Measurements from ENCODE around the gene KCTD16.

KCTD16 gene

GRCh38 chr5:144472221-144472620 lies 301.5 kb downstream of the KCTD16 start:
- no peaks in the 10 kb centered on the region for H3K27me3 ChIP-seq (ENCODE audit: control insufficient read depth in 5 of 5, insufficient read depth in 4 of 5, low read length in 5 of 5)
- H3K9me3 ChIP-seq (ENCODE audit: control insufficient read depth in 5 of 5, low read length in 5 of 5), result no peaks in the 10 kb centered on the region
- H3K9ac ChIP-seq (ENCODE audit: low read length in 5 of 5), result no peak overlapping the region
- no peak overlapping the region for H3K27ac ChIP-seq (ENCODE audit: low read depth, low read length)
- no peak overlapping the region for H3K4me3 ChIP-seq (ENCODE audit: low read depth in 1 of 5, low read length in 5 of 5)
- H3K36me3 ChIP-seq (ENCODE audit: control insufficient read depth in 5 of 5, insufficient read depth in 5 of 5, low read length in 5 of 5), result no peaks in the 10 kb centered on the region
- peaks cover 0 to 7% (median 4%) of the 10 kb centered on the region in 5 donors for H3K4me1 ChIP-seq (ENCODE audit: control insufficient read depth in 5 of 5, insufficient read depth in 5 of 5, low read length in 5 of 5)

DNA sequence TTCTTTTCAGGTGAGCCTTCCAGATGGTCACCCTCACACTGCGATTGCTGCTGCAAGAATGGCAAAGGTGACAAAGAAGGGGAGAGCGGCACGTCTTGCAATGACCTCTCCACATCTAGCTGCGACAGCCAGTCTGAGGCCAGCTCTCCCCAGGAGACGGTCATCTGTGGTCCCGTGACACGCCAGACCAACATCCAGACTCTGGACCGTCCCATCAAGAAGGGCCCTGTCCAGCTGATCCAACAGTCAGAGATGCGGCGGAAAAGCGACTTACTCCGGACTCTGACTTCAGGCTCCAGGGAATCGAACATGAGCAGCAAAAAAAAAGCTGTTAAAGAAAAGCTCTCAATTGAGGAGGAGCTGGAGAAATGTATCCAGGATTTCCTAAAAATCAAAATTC lies 303.0 kb downstream of the KCTD16 start:
- no peak overlapping the region for H3K9ac ChIP-seq (ENCODE audit: low read length in 5 of 5)
- no peaks in the 10 kb centered on the region for H3K27me3 ChIP-seq (ENCODE audit: control insufficient read depth in 5 of 5, insufficient read depth in 4 of 5, low read length in 5 of 5)
- no peak overlapping the region for H3K27ac ChIP-seq (ENCODE audit: low read depth, low read length)
- no peaks in the 10 kb centered on the region for H3K36me3 ChIP-seq (ENCODE audit: control insufficient read depth in 5 of 5, insufficient read depth in 5 of 5, low read length in 5 of 5)
- no peaks in the 10 kb centered on the region for H3K9me3 ChIP-seq (ENCODE audit: control insufficient read depth in 5 of 5, low read length in 5 of 5)
- no peaks in the 10 kb centered on the region for H3K4me1 ChIP-seq (ENCODE audit: control insufficient read depth in 5 of 5, insufficient read depth in 5 of 5, low read length in 5 of 5)
- H3K4me3 ChIP-seq (ENCODE audit: low read depth in 1 of 5, low read length in 5 of 5), result no peak overlapping the region

GRCh38 chr5:144478565-144478964 lies 307.9 kb downstream of the KCTD16 start:
- H3K27ac ChIP-seq (ENCODE audit: low read depth, low read length), result no peak overlapping the region
- H3K9ac ChIP-seq (ENCODE audit: low read length in 5 of 5), result no peak overlapping the region
- H3K9me3 ChIP-seq (ENCODE audit: control insufficient read depth in 5 of 5, low read length in 5 of 5), result no peaks in the 10 kb centered on the region
- H3K27me3 ChIP-seq (ENCODE audit: control insufficient read depth in 5 of 5, insufficient read depth in 4 of 5, low read length in 5 of 5), result no peaks in the 10 kb centered on the region
- H3K4me1 ChIP-seq (ENCODE audit: control insufficient read depth in 5 of 5, insufficient read depth in 5 of 5, low read length in 5 of 5), result no peaks in the 10 kb centered on the region
- no peak overlapping the region for H3K4me3 ChIP-seq (ENCODE audit: low read depth in 1 of 5, low read length in 5 of 5)
- no peaks in the 10 kb centered on the region for H3K36me3 ChIP-seq (ENCODE audit: control insufficient read depth in 5 of 5, insufficient read depth in 5 of 5, low read length in 5 of 5)

- no peaks in the 10 kb centered on the region for H3K4me1 ChIP-seq (ENCODE audit: control insufficient read depth in 5 of 5, insufficient read depth in 5 of 5, low read length in 5 of 5)
- H3K36me3 ChIP-seq (ENCODE audit: control insufficient read depth in 5 of 5, insufficient read depth in 5 of 5, low read length in 5 of 5), result no peaks in the 10 kb centered on the region
- H3K4me3 ChIP-seq (ENCODE audit: low read depth in 1 of 5, low read length in 5 of 5), result no peak overlapping the region
- H3K9ac ChIP-seq (ENCODE audit: low read length in 5 of 5), result no peak overlapping the region
- H3K9me3 ChIP-seq (ENCODE audit: control insufficient read depth in 5 of 5, low read length in 5 of 5), result no peaks in the 10 kb centered on the region
- H3K27ac ChIP-seq (ENCODE audit: low read depth, low read length), result no peak overlapping the region
- no peaks in the 10 kb centered on the region for H3K27me3 ChIP-seq (ENCODE audit: control insufficient read depth in 5 of 5, insufficient read depth in 4 of 5, low read length in 5 of 5)
Observed at GRCh38 chr5:144481861-144482260, 311.2 kb downstream of the KCTD16 start.

DNA sequence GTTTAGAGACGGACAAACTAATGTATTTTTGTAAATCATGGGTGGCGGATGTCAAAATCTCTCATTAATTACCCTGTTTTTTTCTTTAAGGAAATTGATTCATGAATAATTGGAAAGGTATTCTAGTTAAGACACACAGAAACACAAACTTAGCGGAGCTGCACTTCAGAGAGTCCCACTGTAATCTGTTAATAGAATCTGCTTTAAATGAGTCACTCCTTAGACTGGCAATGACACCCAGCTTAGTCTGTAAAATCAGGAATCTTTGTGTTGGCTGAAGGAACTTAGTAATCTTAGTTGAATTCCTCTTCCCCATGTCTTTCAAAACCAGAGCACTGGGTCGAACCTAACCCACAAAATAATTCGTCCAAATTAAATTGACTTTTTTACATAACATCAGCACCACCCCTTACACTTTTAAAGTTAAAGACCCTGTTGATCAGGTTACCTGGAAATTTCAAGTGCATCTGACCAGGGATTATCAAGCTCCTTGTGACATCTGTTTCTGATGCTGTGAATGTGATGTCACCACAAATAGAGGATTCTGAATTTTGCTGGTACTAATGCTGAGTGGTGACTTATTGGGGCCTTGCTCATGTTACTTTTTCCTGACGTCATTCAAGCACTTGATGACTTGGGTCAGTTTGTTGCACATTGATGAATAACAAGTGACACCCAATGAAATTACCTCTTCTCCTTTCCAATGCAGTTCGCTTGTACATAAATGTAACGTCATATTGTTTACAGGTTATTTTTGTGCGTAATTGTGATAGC lies 313.6 kb downstream of the KCTD16 start:
- no peak overlapping the region for H3K27ac ChIP-seq (ENCODE audit: low read depth, low read length)
- no peaks in the 10 kb centered on the region for H3K4me1 ChIP-seq (ENCODE audit: control insufficient read depth in 5 of 5, insufficient read depth in 5 of 5, low read length in 5 of 5)
- H3K36me3 ChIP-seq (ENCODE audit: control insufficient read depth in 5 of 5, insufficient read depth in 5 of 5, low read length in 5 of 5), result no peaks in the 10 kb centered on the region
- H3K4me3 ChIP-seq (ENCODE audit: low read depth in 1 of 5, low read length in 5 of 5), result no peak overlapping the region
- H3K9me3 ChIP-seq (ENCODE audit: control insufficient read depth in 5 of 5, low read length in 5 of 5), result peaks cover 0 to 3% (median 0%) of the 10 kb centered on the region in 5 donors
- H3K27me3 ChIP-seq (ENCODE audit: control insufficient read depth in 5 of 5, insufficient read depth in 4 of 5, low read length in 5 of 5), result no peaks in the 10 kb centered on the region
- H3K9ac ChIP-seq (ENCODE audit: low read length in 5 of 5), result no peak overlapping the region

GRCh38 chr5:144485540-144485939 lies 314.9 kb downstream of the KCTD16 start:
- Histone ChIP-seq H3K9me3 (ENCODE audit: control insufficient read depth in 5 of 5, low read length in 5 of 5) (peaks cover 0 to 8% (median 0%) of the 10 kb centered on the region in 5 donors), H3K4me3 (ENCODE audit: low read depth in 1 of 5, low read length in 5 of 5) (no peak overlapping the region), H3K36me3 (ENCODE audit: control insufficient read depth in 5 of 5, insufficient read depth in 5 of 5, low read length in 5 of 5) (no peaks in the 10 kb centered on the region), H3K27me3 (ENCODE audit: control insufficient read depth in 5 of 5, insufficient read depth in 4 of 5, low read length in 5 of 5) (no peaks in the 10 kb centered on the region), H3K27ac (ENCODE audit: low read depth, low read length) (no peak overlapping the region), H3K4me1 (ENCODE audit: control insufficient read depth in 5 of 5, insufficient read depth in 5 of 5, low read length in 5 of 5) (no peaks in the 10 kb centered on the region), H3K9ac (ENCODE audit: low read length in 5 of 5) (no peak overlapping the region)

DNA sequence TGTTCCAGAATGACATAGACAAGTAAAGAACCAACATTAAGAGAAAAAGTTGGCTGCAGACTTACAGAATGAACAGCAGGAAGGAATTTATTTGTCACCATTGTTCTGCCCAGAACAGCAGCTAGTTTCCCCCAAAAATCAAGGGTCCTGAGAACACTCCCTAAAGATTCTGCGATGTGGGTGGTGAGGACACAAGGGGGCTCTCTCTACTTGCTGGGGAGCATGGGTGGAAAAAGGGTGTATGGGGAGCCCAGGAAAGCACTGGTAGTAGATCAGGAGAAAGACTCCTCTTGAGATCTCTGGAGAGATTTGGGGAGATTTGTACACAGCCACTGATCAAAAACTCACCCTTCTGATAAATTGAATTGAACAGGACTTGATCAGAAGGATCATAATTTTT lies 316.5 kb downstream of the KCTD16 start:
- Histone ChIP-seq H3K9ac (ENCODE audit: low read length in 5 of 5) (no peak overlapping the region), H3K36me3 (ENCODE audit: control insufficient read depth in 5 of 5, insufficient read depth in 5 of 5, low read length in 5 of 5) (no peaks in the 10 kb centered on the region), H3K27ac (ENCODE audit: low read depth, low read length) (no peak overlapping the region), H3K4me1 (ENCODE audit: control insufficient read depth in 5 of 5, insufficient read depth in 5 of 5, low read length in 5 of 5) (no peaks in the 10 kb centered on the region), H3K27me3 (ENCODE audit: control insufficient read depth in 5 of 5, insufficient read depth in 4 of 5, low read length in 5 of 5) (no peaks in the 10 kb centered on the region), H3K4me3 (ENCODE audit: low read depth in 1 of 5, low read length in 5 of 5) (no peak overlapping the region), H3K9me3 (ENCODE audit: control insufficient read depth in 5 of 5, low read length in 5 of 5) (peaks cover 0 to 8% (median 0%) of the 10 kb centered on the region in 5 donors)

- Histone ChIP-seq H3K27ac (ENCODE audit: low read depth, low read length) (no peak overlapping the region), H3K4me1 (ENCODE audit: control insufficient read depth in 5 of 5, insufficient read depth in 5 of 5, low read length in 5 of 5) (no peaks in the 10 kb centered on the region), H3K4me3 (ENCODE audit: low read depth in 1 of 5, low read length in 5 of 5) (no peak overlapping the region), H3K27me3 (ENCODE audit: control insufficient read depth in 5 of 5, insufficient read depth in 4 of 5, low read length in 5 of 5) (no peaks in the 10 kb centered on the region), H3K36me3 (ENCODE audit: control insufficient read depth in 5 of 5, insufficient read depth in 5 of 5, low read length in 5 of 5) (no peaks in the 10 kb centered on the region), H3K9ac (ENCODE audit: low read length in 5 of 5) (no peak overlapping the region), H3K9me3 (ENCODE audit: control insufficient read depth in 5 of 5, low read length in 5 of 5) (peaks cover 0 to 8% (median 0%) of the 10 kb centered on the region in 5 donors)
Observed at GRCh38 chr5:144487761-144488160, 317.1 kb downstream of the KCTD16 start.

DNA sequence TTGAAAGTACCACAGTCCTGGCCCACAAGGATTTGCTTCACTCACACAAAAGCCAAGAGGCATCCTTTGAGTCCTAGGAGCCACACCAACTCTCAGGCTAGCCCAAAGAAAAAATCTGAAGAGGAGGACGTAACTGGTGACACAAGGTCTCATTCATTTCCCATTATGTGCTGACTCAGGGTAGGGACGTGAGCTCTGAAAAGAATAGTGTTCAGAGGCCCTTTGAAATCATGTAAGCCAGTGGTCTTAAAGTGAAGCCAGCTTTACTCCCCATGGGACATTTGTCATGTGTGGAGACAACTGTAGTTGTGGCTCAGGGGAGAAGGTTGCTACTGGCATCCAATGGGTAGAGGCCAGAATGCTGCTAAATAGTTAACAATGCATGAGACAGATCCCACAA lies 332.4 kb downstream of the KCTD16 start:
- Histone ChIP-seq H3K9me3 (ENCODE audit: control insufficient read depth in 5 of 5, low read length in 5 of 5) (peaks cover 0 to 3% (median 0%) of the 10 kb centered on the region in 5 donors), H3K27me3 (ENCODE audit: control insufficient read depth in 5 of 5, insufficient read depth in 4 of 5, low read length in 5 of 5) (no peaks in the 10 kb centered on the region), H3K4me3 (ENCODE audit: low read depth in 1 of 5, low read length in 5 of 5) (no peak overlapping the region), H3K9ac (ENCODE audit: low read length in 5 of 5) (no peak overlapping the region), H3K36me3 (ENCODE audit: control insufficient read depth in 5 of 5, insufficient read depth in 5 of 5, low read length in 5 of 5) (no peaks in the 10 kb centered on the region), H3K4me1 (ENCODE audit: control insufficient read depth in 5 of 5, insufficient read depth in 5 of 5, low read length in 5 of 5) (peaks cover 0 to 4% (median 0%) of the 10 kb centered on the region in 5 donors), H3K27ac (ENCODE audit: low read depth, low read length) (no peak overlapping the region)

DNA sequence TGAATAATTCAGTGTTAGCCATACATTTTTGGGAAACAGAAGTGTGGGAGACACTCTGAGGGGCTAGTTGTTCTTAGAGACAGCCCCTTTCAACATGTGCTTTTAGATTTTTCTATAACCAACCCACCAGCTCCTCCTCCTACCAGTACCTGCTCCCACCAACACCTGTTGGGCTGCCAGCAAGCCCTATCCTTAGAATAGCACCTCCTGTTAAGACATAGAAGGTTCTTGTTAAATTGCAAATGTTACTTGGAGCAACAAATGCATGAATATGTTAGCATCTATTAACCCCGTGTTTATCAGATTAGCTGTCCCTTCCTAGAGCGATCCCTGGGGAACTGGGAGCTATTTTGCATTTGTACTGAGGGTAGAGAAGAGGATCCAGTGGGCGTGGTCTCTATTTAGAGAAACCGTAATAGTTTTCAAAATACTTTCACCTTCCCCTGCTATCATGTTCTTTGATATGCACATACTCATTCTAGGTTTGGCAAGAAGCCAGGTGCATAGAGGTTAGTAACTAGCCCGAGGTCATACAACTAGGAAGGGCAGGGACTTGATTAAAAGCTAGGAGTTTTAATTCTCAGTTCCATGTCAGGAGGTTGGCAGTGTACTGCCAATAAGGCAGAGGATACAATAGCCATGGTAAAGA lies 334.4 kb downstream of the KCTD16 start:
- Histone ChIP-seq H3K4me3 (ENCODE audit: low read depth in 1 of 5, low read length in 5 of 5) (no peak overlapping the region), H3K27me3 (ENCODE audit: control insufficient read depth in 5 of 5, insufficient read depth in 4 of 5, low read length in 5 of 5) (no peaks in the 10 kb centered on the region), H3K27ac (ENCODE audit: low read depth, low read length) (no peak overlapping the region), H3K9ac (ENCODE audit: low read length in 5 of 5) (no peak overlapping the region), H3K36me3 (ENCODE audit: control insufficient read depth in 5 of 5, insufficient read depth in 5 of 5, low read length in 5 of 5) (no peaks in the 10 kb centered on the region), H3K9me3 (ENCODE audit: control insufficient read depth in 5 of 5, low read length in 5 of 5) (peaks cover 0 to 3% (median 0%) of the 10 kb centered on the region in 5 donors), H3K4me1 (ENCODE audit: control insufficient read depth in 5 of 5, insufficient read depth in 5 of 5, low read length in 5 of 5) (peaks cover 0 to 4% (median 0%) of the 10 kb centered on the region in 5 donors)
